IMR-90 (cell line): ENCODE results near the gene PRSS2.

Source experiments
- BHLHE40 ChIP-seq: fragments of 150-350 bp; IDR thresholded peaks from 2 replicates; pipeline ENCODE4 v1.6.1; 2016; ENCODE audit warnings: mild to moderate bottlenecking, low read depth, low read length
- CTCF ChIP-seq: conservative IDR thresholded peaks from 2 replicates; pipeline ENCODE4 v1.5.1; 2012; ENCODE audit warnings: mild to moderate bottlenecking, low read depth, low read length, improper control_type of control experiment
- ELK1 ChIP-seq: fragments of 150-350 bp; IDR thresholded peaks from 2 replicates; pipeline ENCODE4 v1.6.1; 2016; ENCODE audit warnings: low read depth, mild to moderate bottlenecking, low read length, moderate library complexity, borderline replicate concordance
- MAFK ChIP-seq: IDR thresholded peaks from 2 replicates; pipeline ENCODE4 v1.6.1; 2012; ENCODE audit warnings: low read depth, low read length, improper control_type of control experiment
- MAZ ChIP-seq: IDR thresholded peaks from 2 replicates; pipeline ENCODE4 v1.6.1; 2012; ENCODE audit warnings: low read depth, mild to moderate bottlenecking, low read length, improper control_type of control experiment, moderate library complexity, borderline replicate concordance
- MXI1 ChIP-seq: IDR thresholded peaks from 2 replicates; pipeline ENCODE4 v1.6.1; 2012; ENCODE audit warnings: low read depth, mild to moderate bottlenecking, low read length, moderate library complexity, borderline replicate concordance
- POLR2A ChIP-seq: IDR thresholded peaks from 2 replicates; pipeline ENCODE4 v1.6.1; 2012; ENCODE audit warnings: mild to moderate bottlenecking, low read depth, low read length
- RAD21 ChIP-seq: IDR thresholded peaks from 2 replicates; pipeline ENCODE4 v1.6.1; 2012; ENCODE audit warnings: low read length, improper control_type of control experiment
- RCOR1 ChIP-seq: IDR thresholded peaks from 2 replicates; pipeline ENCODE4 v1.6.1; 2012; ENCODE audit warnings: mild to moderate bottlenecking, low read length, improper control_type of control experiment; ENCODE audit not compliant: insufficient replicate concordance
- USF2 ChIP-seq: fragments of 150-350 bp; IDR thresholded peaks from 2 replicates; pipeline ENCODE4 v1.6.1; 2017; ENCODE audit warnings: mild to moderate bottlenecking, antibody characterized with exemption, low read length, low read depth

- no peak for TF ChIP-seq MAZ
- no peak for TF ChIP-seq RCOR1
- TF ChIP-seq CTCF, result no peak
- no peak for TF ChIP-seq POLR2A
- TF ChIP-seq RAD21, result no peak
- TF ChIP-seq BHLHE40, result no peak
- TF ChIP-seq USF2, result no peak
- no peak for TF ChIP-seq MAFK
- TF ChIP-seq MXI1, result no peak
- TF ChIP-seq ELK1, result no peak
These were observed 8.7 kb upstream of the PRSS2 start for GRCh38 chr7:142762104-142762503.
